Measurements from ENCODE around the gene ALOX5. TPM values are rescaled to one million over a fixed set of nuclear protein-coding genes. Genes with fewer than 3 reads are reported as not detected.

The ALOX5 gene
- total RNA-seq, 1 donor from 2014 or later = not detected

- DNase-seq (ENCODE audit: low spot score) = no peak
- no peak overlapping the region for H3K4me3 Mint-ChIP-seq (ENCODE audit: unreplicated experiment)
Observed at GRCh38 chr10:45438466-45439090, 64.6 kb downstream of the ALOX5 start.

GRCh38 chr10:45439365-45439764, 65.3 kb downstream of the ALOX5 start:
- Mint-ChIP-seq H3K27me3 (ENCODE audit: low read depth) (no peaks in the 10 kb centered on the region), H3K36me3 (ENCODE audit: low read depth) (peaks cover 2% of the 10 kb centered on the region), H3K9me3 (ENCODE audit: low read depth) (peaks cover 10% of the 10 kb centered on the region), H3K27ac (ENCODE audit: unreplicated experiment) (no peak overlapping the region), H3K4me1 (ENCODE audit: low read depth) (peaks cover 17% of the 10 kb centered on the region), H3K4me3 (ENCODE audit: unreplicated experiment) (no peak overlapping the region)
- TF ChIP-seq CTCF (IDR thresholded peaks at IDR 0.05) = no peak
- no peak for DNase-seq (ENCODE audit: low spot score)

More at GRCh38 chr10:45438466-45439090, 64.6 kb downstream of the ALOX5 start:
- peaks cover 17% of the 10 kb centered on the region for H3K4me1 Mint-ChIP-seq (ENCODE audit: low read depth)
- H3K27me3 Mint-ChIP-seq (ENCODE audit: low read depth) = no peaks in the 10 kb centered on the region
- TF ChIP-seq CTCF (IDR thresholded peaks at IDR 0.05) = no peak
- H3K36me3 Mint-ChIP-seq (ENCODE audit: low read depth) = peaks cover 2% of the 10 kb centered on the region
- peaks cover 10% of the 10 kb centered on the region for H3K9me3 Mint-ChIP-seq (ENCODE audit: low read depth)
- peak overlapping the region; percentile 41 for H3K27ac Mint-ChIP-seq (ENCODE audit: unreplicated experiment)

GRCh38 chr10:45439873-45440272, 65.9 kb downstream of the ALOX5 start:
- peaks cover 10% of the 10 kb centered on the region for H3K9me3 Mint-ChIP-seq (ENCODE audit: low read depth)
- no peak overlapping the region for H3K4me3 Mint-ChIP-seq (ENCODE audit: unreplicated experiment)

GRCh38 chr10:45440511-45441062, 66.6 kb downstream of the ALOX5 start:
- Mint-ChIP-seq H3K4me3 (ENCODE audit: unreplicated experiment) (no peak overlapping the region), H3K4me1 (ENCODE audit: low read depth) (peaks cover 17% of the 10 kb centered on the region), H3K9me3 (ENCODE audit: low read depth) (peaks cover 10% of the 10 kb centered on the region), H3K27me3 (ENCODE audit: low read depth) (no peaks in the 10 kb centered on the region), H3K36me3 (ENCODE audit: low read depth) (peaks cover 2% of the 10 kb centered on the region), H3K27ac (ENCODE audit: unreplicated experiment) (no peak overlapping the region)
- DNase-seq (ENCODE audit: low spot score) = no peak
- TF ChIP-seq CTCF (IDR thresholded peaks at IDR 0.05) = no peak

More at GRCh38 chr10:45439873-45440272, 65.9 kb downstream of the ALOX5 start:
- H3K4me1 Mint-ChIP-seq (ENCODE audit: low read depth) = peaks cover 17% of the 10 kb centered on the region
- no peaks in the 10 kb centered on the region for H3K27me3 Mint-ChIP-seq (ENCODE audit: low read depth)
- peaks cover 2% of the 10 kb centered on the region for H3K36me3 Mint-ChIP-seq (ENCODE audit: low read depth)
- no peak for TF ChIP-seq CTCF (IDR thresholded peaks at IDR 0.05)
- DNase-seq (ENCODE audit: low spot score) = no peak
- H3K27ac Mint-ChIP-seq (ENCODE audit: unreplicated experiment) = no peak overlapping the region

- peaks cover 2% of the 10 kb centered on the region for H3K36me3 Mint-ChIP-seq (ENCODE audit: low read depth)
- DNase-seq (ENCODE audit: low spot score) = no peak
Observed at GRCh38 chr10:45441239-45442190, 67.5 kb downstream of the ALOX5 start.

More at GRCh38 chr10:45441239-45442190, 67.5 kb downstream of the ALOX5 start:
- TF ChIP-seq CTCF (IDR thresholded peaks at IDR 0.05) = no peak
- peaks cover 17% of the 10 kb centered on the region for H3K4me1 Mint-ChIP-seq (ENCODE audit: low read depth)
- peaks cover 3% of the 10 kb centered on the region for H3K9me3 Mint-ChIP-seq (ENCODE audit: low read depth)
- no peaks in the 10 kb centered on the region for H3K27me3 Mint-ChIP-seq (ENCODE audit: low read depth)
- no peak overlapping the region for H3K27ac Mint-ChIP-seq (ENCODE audit: unreplicated experiment)
- H3K4me3 Mint-ChIP-seq (ENCODE audit: unreplicated experiment) = no peak overlapping the region

Measured in chondrocyte (in vitro differentiated cells).